ENCODE results near the gene HSPA1A. TPM values are rescaled to one million over a fixed set of nuclear protein-coding genes. Genes with fewer than 3 reads are reported as not detected.
"Not testable (repeated sequence)": the region's sequence is repeated elsewhere in the genome, so short reads cannot be mapped to it uniquely, and the experiment has no call there.

HSPA1A gene
- total RNA-seq, 1 donor from 2014 or later = 131 TPM

DNA sequence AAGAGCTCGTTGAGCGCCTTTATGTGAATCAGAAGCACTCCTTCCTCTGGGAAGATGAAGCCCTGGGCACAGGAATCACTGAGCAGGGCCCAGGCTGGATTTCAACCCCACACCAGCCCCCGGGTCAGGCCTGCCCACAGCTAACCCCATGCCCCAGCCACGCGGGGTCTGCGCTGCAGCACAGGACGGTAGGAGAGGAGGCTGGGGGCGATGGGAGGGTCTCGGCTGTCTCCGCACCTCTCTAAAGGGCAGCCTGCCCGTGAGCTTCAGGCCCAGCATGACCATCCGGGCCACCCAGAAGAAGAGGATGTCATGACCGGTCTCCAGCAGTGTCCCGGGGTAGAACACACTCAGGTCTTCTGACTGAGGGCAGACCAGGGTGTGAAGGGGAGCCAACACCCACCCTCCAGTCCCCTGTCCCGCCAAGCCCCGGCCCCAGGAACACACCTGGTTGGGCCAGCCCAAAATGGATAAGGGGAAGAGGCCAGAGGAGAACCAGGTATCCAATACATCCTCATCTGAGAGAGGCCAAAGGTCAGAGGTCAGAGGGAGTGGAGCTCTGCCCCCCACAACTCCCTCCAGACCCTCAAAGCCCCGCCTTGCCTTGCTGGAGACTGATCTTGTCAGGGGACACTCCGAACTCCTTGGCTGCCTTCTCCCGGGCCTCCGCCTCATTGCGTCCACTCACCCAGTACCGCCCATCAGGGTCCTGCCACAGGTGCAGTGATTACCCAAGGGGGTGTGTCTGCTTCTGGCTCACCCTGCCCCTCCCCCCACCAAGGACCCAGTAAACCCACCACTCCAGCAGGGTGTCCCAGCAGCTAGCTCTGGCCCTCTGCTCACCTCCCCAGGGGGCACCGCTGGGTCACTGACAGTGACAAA is 33.9 kb upstream of the HSPA1A start:
- DNase-seq (ENCODE audit: low read depth) = no peak

DNA sequence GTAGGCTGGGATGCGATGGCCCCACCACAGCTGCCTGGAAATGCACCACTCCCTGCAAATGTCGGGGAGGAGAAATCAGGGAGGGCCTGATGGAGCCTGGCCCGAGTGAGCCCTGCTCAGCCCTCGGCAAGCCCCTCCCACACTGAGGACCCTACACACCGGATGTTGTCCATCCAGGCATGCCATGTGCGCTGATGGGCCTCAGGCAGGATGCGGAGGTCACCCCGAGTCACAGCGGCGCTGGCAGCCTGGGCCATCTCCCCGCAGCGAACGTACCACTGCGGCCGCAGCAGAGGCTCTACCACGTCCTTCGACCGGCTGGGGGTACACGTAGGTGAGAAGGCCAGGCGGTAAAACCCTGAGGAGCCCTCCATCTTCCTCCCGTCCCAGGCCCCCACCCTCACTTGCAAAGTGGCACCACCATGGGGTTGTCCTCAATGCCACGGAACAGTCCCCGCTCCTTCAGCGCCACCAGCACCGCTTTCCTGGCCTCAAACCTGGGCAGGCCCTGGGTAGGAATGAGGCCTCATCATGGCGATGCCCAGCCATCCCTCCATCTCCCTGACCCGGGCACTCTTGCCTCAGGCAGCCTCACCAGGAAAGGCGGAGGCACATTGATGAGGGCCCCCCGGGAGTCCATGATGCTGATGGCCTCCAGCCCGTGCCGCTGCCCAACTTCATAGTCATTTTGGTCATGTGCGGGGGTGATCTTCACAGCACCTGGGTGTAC is 33.1 kb upstream of the HSPA1A start:
- no peak for DNase-seq (ENCODE audit: low read depth)

DNA sequence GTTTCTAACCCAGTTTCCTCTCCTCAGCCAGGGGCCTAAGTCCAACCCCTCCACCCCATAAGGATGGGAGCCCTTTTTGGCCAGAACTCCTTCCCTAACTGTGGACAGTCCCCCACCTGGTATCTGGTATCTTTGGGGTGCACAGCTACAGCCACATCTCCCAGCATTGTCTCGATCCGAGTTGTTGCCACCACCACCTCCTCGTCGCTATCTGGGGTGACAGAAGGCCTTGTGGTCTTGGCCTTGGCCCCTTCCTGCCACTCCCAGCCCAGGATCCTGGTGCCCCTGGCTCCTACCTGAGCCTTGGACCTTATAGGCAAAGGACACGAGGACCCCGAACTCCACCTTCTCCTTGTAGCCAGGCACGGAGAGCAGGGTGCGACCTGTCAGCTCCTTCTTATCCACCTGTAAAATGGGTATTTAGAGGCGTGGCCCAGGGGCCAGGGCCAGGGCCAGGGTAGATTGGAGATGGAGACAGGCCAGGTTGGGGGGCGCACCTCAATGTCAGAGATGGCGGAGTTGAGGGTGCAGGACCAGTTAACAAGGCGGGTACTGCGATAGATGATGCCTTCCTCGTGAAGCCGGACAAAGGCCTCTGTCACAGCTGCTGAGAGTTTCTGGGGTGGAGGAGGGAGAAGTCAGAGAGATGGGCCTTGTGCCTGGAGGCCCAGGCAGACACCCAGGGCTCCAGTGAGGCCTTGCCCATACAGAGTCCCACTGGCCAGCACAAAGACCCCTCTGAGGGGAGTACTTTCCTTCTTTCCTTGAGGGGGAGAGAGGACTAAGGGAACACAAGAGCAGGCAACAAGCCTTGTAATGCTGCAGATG is 31.0 kb upstream of the HSPA1A start:
- no peak for DNase-seq (ENCODE audit: low read depth)

DNA sequence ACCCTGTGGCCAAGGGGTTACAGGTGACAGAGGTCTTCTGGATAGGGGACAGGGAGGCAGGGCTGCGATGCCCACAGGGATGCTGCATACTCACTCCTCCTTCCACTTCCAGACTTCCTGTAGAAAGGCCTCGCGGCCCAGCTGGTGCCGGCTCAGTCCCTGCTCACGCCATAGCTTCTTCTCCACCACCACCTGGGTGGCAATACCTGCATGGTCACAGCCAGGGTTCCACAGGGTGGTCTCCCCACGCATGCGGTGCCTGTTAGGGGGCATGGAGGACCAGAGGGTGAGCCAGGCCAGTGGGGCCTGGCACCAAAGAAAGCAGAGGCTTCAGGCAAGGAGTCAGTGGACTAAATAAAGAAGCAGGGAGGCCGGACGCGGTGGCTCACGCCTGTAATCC is 29.9 kb upstream of the HSPA1A start:
- DNase-seq (ENCODE audit: low read depth) = no peak

DNA sequence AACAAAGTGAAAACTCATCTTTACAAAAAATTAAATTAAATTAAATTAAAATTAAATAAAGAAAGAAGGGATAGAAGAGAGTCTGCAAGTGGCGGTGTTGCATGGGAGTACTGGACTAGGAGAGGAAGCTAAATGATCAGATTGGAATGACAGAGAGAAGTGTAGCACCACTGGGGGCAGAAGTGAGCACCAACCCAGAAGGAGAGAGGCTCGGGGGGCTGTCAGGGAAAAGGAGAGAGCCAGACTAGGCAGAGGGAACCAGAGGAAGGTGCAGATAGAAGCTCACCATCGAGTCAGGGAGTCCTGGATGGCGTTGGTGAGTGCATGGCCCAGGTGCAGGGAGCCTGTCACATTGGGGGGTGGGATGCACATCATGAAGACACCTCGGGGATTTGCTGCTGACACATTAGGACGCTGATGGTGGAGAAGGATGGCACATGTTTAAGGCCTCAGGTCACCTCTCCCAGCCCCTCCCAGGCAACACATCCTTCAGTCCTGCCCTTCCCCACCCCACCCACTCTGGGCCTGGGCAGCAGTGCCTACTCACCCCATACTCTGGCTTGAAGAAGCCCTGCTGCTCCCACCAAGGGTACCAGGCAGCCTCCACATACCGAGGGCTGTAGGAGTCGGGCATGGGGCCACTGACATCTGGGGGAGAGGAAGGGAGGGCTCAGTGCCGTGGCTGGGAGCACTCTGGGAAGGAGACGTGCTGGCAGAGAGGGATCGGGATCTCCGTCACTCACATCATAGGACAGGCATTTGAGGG is 23.8 kb upstream of the HSPA1A start:
- DNase-seq (ENCODE audit: low read depth) = peak; percentile 61

DNA sequence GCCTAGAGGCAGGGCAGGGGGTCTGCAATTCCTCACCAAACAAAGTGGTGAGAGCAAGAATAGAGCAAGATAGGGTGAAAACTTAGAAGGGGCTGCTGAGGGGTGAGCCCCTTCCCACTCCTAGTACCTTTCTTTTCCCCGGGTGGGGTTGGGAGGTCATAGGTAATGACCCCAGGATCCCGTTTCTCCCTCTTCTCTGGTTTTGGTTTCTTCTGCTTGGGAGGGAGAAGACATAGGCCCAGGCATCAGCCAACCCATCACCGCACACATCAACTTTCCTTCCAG is 23.3 kb upstream of the HSPA1A start:
- DNase-seq (ENCODE audit: low read depth) = no peak

DNA sequence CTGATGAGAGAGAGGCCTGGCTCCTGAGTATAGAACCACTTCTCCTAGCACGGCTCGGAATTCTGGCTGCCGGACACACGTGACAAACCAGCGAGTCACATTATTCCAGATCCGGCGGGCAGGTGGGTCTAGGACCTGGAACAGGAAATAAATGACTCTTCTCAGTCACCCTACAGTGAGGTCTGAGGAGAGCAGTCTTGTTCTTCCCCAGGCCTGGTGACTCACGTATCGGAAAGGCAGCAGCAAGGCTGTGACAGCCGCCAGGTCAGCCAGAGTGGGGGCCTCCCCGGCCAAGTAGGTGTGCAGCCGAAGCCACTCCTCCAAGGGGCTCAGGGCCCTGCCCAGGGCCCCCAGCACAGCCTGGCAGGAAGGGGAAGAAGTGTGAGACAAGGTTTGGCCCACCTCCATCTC is 22.6 kb upstream of the HSPA1A start:
- no peak for DNase-seq (ENCODE audit: low read depth)

DNA sequence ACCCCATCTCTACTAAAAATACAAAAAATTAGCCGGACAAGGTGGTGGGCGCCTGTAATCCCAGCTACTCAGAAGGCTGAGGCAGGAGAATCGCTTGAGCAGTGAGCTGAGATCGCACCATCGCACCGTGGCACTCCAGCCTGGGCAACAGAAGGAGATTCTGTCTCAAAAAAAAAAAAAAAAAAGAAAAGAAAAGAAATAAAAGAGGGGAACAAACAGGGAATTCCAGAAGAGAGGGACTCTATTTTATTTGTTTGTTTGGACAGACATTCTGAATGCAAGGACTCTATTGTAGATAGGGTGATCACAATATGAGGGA is 21.5 kb upstream of the HSPA1A start:
- DNase-seq (ENCODE audit: low read depth) = not testable (repeated sequence)

DNA sequence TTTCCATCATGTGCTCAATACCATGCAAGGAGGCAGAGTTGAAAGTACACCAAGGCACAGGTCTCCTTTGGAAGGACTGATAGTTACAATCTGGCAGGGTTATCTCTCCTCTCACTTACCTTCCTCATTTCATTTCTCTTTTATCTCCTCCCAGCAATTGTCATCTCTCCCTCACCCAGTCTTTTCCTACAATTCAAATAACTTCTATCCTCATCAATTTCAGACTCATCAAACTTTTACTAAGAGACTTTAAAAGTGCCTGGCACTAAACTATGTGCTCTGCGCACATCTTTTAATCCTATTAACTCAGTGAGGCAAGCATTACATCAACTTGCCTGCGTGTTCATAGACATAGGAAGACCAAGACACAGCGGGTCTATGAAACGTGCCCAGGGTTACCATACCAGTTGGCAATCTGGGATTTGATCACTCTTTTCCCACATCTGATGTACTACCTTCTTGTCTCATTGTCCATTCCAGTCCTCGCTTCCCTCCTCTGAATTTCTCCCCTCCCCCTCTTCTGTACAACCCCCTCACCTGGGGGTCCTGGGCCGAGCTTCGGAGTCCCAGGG is 21.0 kb upstream of the HSPA1A start:
- DNase-seq (ENCODE audit: low read depth) = peak; percentile 25

DNA sequence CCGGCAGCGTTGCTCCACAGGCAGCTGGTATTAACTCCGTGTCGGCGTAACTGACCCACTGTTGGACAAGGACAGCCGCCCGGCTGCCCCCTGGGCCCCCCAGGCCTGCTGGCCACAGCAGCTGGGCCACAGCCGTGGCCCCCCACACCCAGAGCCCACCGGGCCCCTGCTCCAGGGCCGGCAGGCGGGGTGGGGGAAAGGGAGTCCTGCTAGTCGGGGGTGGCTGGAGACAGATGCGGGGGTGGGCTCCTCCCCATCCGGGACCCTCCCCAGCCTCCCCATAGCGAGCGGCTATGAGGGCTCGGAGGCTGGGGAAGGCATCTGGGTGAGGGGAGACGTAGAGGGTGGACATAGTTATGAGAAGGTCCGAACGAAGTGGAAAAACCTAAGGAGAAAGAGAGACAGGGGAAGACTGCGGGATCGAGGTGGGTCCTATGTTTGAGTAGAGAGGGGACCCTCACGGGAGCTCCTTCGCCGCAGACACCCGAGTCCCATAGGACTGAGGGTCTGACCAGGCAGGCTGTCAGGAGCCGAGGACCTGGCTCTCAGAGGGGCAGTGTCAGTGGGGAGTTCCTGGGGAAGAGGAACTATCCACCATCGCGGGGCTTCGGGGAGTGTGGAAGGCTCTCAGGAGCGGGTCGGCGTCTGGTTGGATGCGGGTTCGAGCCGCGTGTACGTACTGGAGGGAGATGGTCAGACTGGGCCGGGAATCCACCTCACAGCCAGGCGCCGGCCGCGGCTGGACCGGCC is 20.3 kb upstream of the HSPA1A start:
- peak; percentile 33 for DNase-seq (ENCODE audit: low read depth)

DNA sequence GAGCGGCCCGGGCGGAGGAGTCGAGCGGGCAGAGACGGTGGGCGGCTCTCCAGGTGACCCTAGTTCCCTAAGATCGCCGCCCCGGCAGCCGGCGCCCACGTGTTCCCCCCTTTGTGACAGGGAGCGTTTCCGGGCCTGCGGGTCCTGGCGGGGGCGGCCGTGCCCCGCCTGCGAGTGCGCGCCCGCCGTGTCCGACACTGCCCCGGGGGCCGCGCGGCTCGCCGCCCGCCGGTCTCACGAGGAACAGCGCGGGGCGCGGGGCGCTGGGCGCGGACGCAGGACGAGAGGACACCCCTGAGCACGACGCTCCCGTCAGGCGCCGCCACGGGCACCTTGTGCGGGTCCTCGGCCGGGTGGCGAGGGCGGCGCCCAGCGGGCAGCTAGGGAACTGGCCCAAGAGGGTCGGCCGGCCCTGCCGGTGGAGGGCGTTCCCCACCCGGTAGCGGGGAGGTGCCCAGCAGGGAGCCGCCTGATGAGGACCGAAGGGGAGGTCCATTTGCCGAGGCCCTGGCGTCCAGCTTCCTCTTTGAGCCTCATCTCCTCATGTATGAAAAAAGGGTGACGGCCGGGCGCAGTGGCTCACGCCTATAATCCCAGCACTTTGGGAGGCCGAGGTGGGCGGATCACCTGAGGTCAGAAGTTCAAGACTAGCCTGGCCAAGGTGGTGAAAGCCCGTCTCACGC is 19.6 kb upstream of the HSPA1A start, which contains the start of gene VARS1:
VARS1 (minus strand) TSS at position 137 of the 683 bp plus-strand sequence. CDS start 535 bp downstream, outside the sequence.
- DNase-seq (ENCODE audit: low read depth) = peak; percentile 87

DNA sequence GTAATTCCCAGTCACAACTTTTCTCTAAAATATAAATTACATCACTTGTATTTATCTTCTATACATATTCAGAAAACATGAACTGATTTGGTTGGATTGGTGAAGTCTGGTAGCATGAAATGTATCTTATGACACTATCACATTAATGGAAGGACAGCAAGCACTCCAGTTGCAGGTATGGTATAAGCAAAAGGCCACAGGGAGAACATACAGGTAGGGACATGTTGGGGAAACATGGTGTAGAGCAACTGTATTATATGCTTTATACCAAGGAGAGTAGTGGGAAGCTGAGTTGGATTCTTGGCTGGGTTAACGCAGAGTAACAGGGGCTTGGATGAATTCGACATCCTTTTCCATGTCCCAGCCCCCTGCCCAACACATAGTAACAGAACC is 18.4 kb upstream of the HSPA1A start:
- no peak for DNase-seq (ENCODE audit: low read depth)

DNA sequence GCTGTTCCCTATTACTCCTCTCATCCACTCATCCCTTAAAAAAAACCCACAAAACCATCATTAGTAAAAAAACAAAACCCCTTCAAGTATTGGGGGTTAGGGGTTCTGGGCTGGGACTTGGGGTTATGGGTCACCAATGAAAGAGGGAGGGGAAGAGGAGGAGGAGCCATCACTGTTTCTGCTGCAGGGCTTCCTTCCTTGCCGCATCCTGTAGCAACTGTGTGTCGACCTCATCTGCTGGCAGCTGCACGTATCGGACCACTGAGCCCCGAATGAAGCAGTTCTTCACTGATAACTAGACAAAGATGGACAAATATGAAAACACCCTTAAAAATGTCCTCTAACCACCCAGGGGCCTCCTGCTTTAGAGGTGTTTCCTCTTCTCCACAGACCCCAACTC is 17.8 kb upstream of the HSPA1A start:
- DNase-seq (ENCODE audit: low read depth) = no peak

DNA sequence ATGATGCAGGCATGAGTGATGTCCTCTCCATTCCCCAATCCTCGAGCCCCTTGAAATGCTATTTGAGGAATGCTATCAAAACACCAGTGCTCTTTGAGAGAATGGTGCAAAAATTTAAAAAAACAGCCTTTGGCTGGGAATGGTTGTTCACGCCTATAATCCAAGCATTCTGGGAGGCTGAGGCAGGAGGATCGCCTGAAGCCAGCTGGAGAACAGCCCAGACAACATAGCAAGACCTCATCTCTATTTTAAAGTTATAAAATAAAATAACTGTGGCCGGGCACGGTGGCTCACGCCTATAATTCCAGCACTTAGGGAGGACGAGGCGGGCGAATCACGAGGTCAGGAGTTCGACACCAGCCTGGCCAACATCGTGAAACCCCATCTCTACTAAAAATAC is 15.6 kb upstream of the HSPA1A start:
- no peak for DNase-seq (ENCODE audit: low read depth)

DNA sequence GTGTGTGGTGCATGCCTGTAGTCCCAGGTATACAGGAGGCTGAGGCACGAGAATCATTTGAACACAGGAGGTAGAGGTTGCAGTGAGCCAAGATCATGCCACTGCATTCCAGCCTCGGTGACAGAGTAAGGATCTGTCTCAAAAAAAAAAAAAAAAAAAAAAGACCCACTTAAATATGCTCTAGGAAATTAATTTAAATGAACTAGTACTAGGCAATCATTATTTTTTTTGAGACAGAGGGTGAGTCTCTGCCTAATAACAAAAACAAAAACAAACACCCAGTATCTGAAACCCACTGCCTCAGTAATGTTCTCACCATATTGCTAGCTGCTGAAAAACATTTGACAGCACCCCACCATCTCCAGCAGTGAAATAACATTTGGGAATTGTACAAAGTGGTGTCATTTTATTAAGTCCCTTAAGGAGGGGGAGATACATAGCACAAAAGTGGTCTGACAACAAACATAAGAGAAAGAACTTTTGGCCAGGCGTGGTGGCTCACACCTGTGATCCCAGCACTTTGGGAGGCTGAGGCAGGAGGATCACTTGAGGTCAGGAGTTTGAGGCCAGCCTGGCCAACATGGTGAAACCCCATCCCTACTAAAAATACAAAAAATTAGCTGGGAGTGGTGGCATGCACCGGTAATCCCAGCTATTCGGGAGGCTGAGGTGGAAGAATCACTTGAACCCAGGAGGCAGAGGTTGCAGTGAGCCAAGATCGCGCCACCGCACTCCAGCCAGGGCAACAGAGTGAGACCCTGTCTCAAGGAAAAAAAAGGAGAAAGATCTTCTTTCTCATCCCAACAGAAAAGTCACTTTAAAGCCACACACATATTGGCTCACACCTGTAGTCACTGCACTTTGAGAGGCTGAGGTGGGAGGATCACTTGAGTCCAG is 14.1 kb upstream of the HSPA1A start:
- not testable (repeated sequence) for DNase-seq (ENCODE audit: low read depth)

DNA sequence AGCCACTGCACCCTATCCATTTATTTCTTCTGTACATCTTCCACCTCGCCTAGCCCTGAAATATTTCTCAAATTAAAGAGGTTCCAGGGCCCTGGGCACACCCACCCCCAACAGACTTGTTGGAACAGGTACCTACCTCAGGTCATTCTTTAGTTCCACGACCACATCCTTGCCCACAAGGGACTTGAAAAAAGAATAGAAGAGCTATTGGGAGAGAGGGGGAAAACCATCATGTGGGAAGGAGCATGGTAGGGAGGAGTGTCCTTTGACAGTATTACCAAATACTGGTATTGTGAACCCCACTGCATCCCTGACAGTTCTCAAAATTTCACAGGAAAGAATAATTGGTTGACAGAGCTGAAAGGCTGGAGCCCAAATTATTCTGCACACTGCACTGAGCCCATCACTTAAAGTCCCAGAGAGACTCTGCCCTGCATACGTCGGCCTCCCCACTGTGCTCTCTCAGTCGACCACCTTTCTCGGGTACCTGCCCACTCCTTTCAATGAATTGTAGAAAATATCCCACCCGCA is 9.3 kb upstream of the HSPA1A start:
- DNase-seq (ENCODE audit: low read depth) = no peak

DNA sequence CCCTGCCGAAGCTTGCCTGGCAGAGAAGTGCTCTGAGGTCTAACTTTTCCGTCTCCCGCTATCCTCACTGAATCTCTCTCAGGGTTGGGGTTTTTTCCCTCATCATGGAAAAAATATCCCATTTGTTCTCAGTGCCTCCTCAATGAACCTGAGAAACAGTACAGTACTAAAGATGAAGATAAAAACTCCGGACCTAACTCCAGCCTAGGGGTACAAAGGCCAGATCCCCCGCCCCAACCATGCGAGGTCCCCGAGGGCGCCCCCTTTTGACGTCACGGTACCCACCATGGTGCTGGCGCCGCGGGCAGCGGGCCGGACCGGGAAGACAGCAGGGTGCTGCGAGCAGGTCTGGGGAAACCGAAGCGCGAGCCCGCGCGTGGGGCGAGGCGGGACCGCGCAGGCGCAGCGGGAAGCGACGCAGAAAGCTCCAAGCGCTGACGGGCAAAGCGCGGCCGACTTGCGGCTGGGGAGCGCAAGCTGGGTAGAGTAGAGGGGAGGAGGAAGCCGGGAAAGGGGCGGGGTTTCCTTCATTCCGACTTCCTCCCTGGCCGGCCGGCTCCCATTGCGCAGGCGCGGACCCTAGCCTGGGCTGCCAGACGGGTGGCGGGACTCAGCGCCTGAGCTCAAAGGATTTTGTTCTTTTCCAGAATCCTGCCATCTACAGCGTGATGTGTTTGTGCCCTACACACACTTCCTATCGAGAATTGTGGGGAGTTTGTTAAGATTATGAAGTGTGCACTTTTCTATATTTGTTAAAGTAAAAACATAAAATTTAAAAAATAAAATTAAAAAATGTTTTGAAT is 8.7 kb upstream of the HSPA1A start, which contains the start of gene LSM2:
LSM2 (minus strand) TSS at position 497 of the 803 bp plus-strand sequence; CDS start at position 288, 209 bp downstream.
- DNase-seq (ENCODE audit: low read depth) = peak; percentile 98

All from myocyte (in vitro differentiated cells).